Stimulated activated CD8-positive, alpha-beta memory T cell treated with anti-CD3 and anti-CD28 coated beads, Interleukin-12 subunit alpha, Interleukin-12 subunit beta, amount 100 ng/mL, for 24 hours (primary cell): ENCODE data around the gene C1orf174.

Experiments used
- DNase-seq: peaks from one replicate; pipeline ENCODE4 v3.0.0-alpha.2; 2020; ENCODE audit errors: extremely low read depth

The C1orf174 gene

DNA sequence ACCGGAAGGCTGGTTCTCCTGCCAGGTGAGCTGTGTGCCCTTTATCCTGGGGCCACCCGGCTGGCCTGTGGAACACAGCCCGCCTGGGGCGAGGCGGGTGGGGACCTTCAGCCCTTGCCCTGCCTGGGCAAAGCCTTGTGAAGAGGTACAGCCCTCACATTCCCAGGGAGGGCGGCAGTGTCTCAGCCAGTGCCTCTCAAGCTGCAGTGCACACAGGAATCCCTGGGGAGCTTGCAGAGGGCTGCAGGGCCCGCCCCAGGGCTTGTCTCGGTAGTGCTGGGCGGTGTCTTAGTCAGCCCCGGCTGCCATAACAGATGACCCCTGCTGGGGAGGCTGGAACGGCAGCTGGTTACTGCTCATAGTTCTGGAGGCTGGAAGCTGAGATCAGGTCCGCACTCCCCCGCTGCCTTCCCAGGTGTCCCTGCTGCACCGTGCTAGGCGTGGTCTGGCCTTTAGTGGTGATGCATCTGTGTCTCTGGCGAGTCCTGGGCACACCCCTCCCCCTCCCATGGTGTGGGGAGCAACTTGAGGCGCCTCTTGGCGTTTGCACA lies 30.2 kb downstream of the C1orf174 start:
- DNase-seq, result no peak

- DNase-seq, result no peak
These were observed 31.5 kb downstream of the C1orf174 start for GRCh38 chr1:3868464-3869006.

- no peak for DNase-seq
These were observed 34.4 kb downstream of the C1orf174 start for GRCh38 chr1:3865606-3866160.

- DNase-seq, result no peak
These were observed 35.2 kb downstream of the C1orf174 start for GRCh38 chr1:3864884-3865283.

DNA sequence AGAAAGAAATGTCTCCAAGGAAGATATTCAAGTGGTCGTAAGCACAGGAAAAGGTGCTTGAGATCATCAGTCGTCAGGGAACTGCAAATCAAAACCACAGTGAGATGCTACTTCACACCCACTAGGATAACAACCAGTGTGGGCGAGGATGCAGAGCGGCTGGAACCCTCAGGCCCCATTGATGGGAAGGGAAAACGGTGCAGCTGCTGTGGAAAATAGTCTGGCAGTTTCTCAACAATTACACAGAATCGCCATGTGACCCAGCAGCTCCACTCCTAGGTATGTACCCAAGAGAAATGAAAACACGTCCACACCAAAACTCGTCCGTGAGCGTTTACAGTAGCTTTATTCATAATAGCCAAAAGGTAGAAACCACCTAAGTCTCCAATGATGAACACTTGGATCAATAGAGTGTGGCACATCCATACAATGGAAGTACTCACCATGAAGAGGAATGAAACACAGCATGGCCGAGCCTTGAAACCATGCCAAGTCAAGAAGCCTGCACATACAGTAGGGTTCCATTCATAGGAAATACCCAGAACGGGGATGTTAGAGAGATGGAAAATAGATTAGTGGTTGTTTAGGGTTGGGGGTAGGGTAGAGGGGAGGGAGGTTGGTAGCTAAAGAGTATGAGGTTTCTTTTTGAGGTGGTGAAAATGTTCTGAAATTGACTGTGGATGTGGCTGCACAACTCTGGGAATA lies 36.7 kb downstream of the C1orf174 start:
- no peak for DNase-seq

- no peak for DNase-seq
These were observed 41.7 kb downstream of the C1orf174 start for GRCh38 chr1:3858231-3858981.

- DNase-seq, result no peak
These were observed 42.3 kb downstream of the C1orf174 start for GRCh38 chr1:3857791-3858129.

DNA sequence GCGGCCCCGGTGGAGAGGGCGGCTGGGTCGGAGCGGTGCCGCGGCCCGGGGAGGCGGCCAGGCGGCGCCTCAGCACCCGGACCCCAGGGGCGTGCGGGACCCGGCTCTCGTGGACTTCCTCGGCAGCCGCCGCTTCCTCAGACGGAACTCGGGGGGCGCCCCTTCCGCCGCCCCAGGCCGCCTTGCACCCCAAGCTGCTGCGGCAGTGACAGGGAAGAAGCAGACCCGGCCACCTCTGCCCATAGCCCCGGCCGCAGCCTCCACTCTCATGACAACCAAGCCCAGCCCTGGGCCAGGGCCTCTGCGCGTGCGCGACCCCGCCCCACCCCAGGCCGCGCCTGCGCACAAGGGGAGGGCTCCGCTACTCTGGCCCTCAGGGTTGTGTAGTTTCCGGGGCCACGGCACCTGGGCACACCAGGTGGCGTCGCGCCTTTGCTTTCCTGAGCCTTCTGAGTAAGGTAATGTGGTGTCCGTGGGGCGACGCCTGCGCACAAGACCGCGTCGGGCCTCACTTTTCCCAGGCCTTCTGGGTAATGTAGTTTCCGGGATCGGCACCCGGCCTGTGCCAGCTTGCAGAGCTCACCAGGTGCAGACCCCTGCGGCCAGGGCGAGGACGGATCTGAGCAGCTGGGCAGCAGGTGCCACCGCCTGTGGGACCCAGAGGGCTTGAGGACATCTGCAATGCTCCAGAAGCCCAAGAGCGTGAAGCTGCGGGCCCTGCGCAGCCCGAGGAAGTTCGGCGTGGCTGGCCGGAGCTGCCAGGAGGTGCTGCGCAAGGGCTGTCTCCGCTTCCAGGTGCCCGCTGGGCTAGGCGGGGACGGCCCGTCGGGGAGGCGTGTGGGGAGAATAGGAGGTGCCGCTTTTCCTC lies 42.9 kb downstream of the C1orf174 start, which contains the start of the genes CEP104 and DFFB:
CEP104 (minus strand) TSS at position 289 of the 868 bp plus-strand sequence. CDS start 4,804 bp downstream, outside the sequence.
DFFB (plus strand) TSS at position 554 of the 868 bp plus-strand sequence; CDS start at position 682, 128 bp downstream.
- peak; percentile 87 for DNase-seq

DNA sequence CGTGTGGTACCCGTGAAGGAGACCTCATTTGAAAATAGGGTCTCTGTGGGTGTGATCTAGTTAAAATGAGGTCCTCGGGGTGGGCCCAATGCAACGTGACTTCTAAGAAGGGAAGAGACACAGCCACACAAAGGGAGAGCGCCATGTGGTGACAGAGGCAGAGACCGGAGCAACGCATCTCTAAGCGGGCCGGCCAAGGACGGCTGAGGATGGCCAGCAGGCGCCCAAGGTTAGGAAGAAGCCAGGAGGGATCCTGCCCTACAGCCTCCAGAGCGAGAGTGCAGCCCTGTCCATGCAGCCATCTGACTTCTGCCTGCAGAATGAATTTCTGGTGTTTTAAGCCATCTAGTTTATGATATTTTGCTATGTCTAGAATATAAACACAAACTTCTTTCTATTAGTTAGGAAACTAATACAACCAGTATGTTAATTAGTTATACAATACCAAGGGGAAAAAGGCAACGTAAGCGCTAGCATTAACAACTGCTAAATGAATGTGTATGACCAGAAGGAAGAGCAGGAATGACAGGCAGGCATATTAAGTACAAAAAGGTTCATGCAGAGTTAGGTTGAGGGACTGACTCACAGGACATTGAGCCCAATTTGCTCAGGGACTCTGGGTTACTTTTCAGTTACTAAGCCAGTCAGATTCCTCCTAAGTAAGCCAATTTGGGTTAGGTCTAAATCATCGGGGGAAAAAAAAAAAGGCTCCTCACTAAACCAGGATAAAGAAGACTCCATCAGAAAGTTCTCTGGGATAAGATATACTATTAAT lies 47.2 kb downstream of the C1orf174 start:
- no peak for DNase-seq

DNA sequence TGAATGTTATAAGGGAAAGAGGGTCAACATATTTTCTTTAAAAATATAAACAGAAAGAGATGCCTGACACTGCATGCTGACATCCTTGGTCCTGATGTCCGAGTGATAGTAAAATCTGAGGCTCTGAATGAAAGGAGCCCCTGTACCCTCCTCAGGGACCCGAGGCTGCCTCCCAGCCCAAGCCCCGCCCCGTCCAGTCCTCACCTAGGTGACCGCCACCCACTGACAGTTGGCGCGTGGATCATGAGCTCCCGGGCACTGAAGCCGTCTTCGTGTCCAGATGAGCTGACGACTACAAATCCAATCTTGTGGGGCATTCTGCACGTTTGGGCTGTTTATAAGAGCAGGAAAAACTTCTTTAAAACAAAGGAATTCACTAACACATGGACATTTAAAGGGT lies 48.0 kb downstream of the C1orf174 start:
- no peak for DNase-seq

GRCh38 chr1:3851292-3851691 lies 48.8 kb downstream of the C1orf174 start:
- no peak for DNase-seq

- DNase-seq, result no peak
These were observed 49.2 kb downstream of the C1orf174 start for GRCh38 chr1:3850857-3851256.

GRCh38 chr1:3847081-3847480 lies 53.0 kb downstream of the C1orf174 start:
- DNase-seq, result no peak

GRCh38 chr1:3846541-3846940 lies 53.5 kb downstream of the C1orf174 start:
- DNase-seq, result no peak

DNA sequence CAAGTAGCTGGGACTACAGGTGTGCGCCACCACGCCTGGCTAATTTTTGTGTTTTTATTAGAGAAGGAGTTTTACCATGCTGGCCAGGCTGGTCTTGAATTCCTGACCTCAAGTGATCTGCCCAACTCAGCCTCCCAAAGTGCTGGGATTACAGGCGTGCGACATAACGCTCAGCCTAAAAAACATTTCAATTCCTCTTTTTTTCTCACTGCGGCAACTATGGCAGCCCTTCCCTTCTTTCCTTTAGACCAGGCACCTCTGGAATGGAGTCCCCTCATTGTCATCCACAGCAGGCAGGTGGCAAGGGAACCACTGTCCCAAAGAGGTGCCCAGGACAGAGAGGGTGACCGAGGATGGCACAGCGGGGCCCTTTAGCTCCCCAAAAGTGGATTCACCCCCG lies 57.2 kb downstream of the C1orf174 start:
- no peak for DNase-seq

- DNase-seq, result no peak
These were observed 58.6 kb downstream of the C1orf174 start for GRCh38 chr1:3841491-3841890.
